HepG2 (cell line): ENCODE results near the gene OR52N4. TPM values are rescaled to one million over a fixed set of nuclear protein-coding genes. Genes with fewer than 3 reads are reported as not detected.

Experiments
- ATAC-seq: fragments of 200-7000 bp; cut with Tn5 transposase; 3 replicates; pipeline ENCODE4 v1.9.1; 2020; ENCODE audit warnings: mild to moderate bottlenecking, moderate library complexity
- BruUV-seq: library from RNA; stranded (reverse); fragments of 400-500 nt; replicated peaks from 2 replicates; lab custom pipeline; 2021; lab: Mats Ljungman, UMichigan
- CTCF ChIA-PET: fragments of 300-600 bp; formaldehyde crosslinking; extraction: SDS; loops from one replicate; lab custom pipeline; 2021; ENCODE audit warnings: low total read pairs, inconsistent platforms, low intra/inter-chr PET ratio; lab: Yijun Ruan, JAX
- POLR2A ChIA-PET: fragments of 350-600 bp; sonication (Branson Sonifier 250); formaldehyde crosslinking; loops from one replicate; lab custom pipeline; 2020; ENCODE audit warnings: antibody characterized with exemption, inconsistent platforms; lab: Yijun Ruan, JAX
- DNase-seq: peaks from one replicate; pipeline ENCODE4 v3.0.0-alpha.2; 2015; ENCODE audit warnings: low spot score
- FAIRE-seq: peaks from 3 replicates; lab custom pipeline; 2011; peaks lifted over from hg19 to GRCh38; lab: Jason Lieb, UNC
- H2AFZ ChIP-seq: one replicate; pipeline ENCODE4 v1.6.1; 2011; ENCODE audit warnings: low read length, inconsistent platforms
- H3K27ac ChIP-seq: fragments of 300-600 bp; 3 replicates; pipeline ENCODE4 v1.8.0; 2011; ENCODE audit warnings: mixed run types, mild to moderate bottlenecking, mixed read lengths, low read length, inconsistent platforms; ENCODE audit not compliant: insufficient read depth; ENCODE audit errors: extremely low read length
- H3K27me3 ChIP-seq, 2 experiments: fragments of 200-600 bp in 1 of 2; 2 replicates in 1 of 2; 3 replicates in 1 of 2; pipeline versions ENCODE4 v1.6.0 to v1.8.0; 2011; ENCODE audit warnings: low read length in 2 of 2, mild to moderate bottlenecking in 2 of 2, moderate library complexity in 2 of 2, inconsistent platforms in 1 of 2; ENCODE audit not compliant: insufficient read depth in 2 of 2, control insufficient read depth in 1 of 2
- H3K36me3 ChIP-seq, 2 experiments: fragments of 200-600 bp in 1 of 2; replicated peaks in 1 of 2; 2 replicates in 1 of 2; 3 replicates in 1 of 2; pipeline versions ENCODE4 v1.5.1 to v1.8.0; 2011; ENCODE audit warnings: low read length in 2 of 2, inconsistent platforms in 1 of 2; ENCODE audit not compliant: insufficient read depth in 2 of 2, control insufficient read depth in 1 of 2
- H3K4me1 ChIP-seq: 2 replicates; pipeline ENCODE4 v1.5.1; 2012; ENCODE audit warnings: low read length, inconsistent platforms; ENCODE audit not compliant: insufficient read depth
- H3K4me2 ChIP-seq: 2 replicates; pipeline ENCODE4 v1.6.0; 2011; ENCODE audit warnings: low read depth, low read length, inconsistent platforms
- H3K4me3 ChIP-seq, 3 experiments: fragments of 200-600 bp in 1 of 3; sonication (generic), shearing (Covaris generic) in 1 of 3; replicated peaks in 1 of 3; 2 replicates each; pipeline ENCODE4 v1.5.1; 2011 to 2016; ENCODE audit warnings: low read length in 3 of 3, inconsistent platforms in 2 of 3, low read depth in 2 of 3, mild to moderate bottlenecking in 2 of 3, control low read depth in 1 of 3, mixed read lengths in 1 of 3; ENCODE audit not compliant: insufficient read depth in 1 of 3
- H3K79me2 ChIP-seq: one replicate; pipeline ENCODE4 v1.6.1; 2011; ENCODE audit warnings: low read length, inconsistent platforms; ENCODE audit not compliant: insufficient read depth
- H3K9ac ChIP-seq: 2 replicates; pipeline ENCODE4 v1.6.0; 2011; ENCODE audit warnings: mild to moderate bottlenecking, low read depth, low read length, inconsistent platforms; ENCODE audit not compliant: insufficient read depth
- H3K9me3 ChIP-seq: 2 replicates; pipeline ENCODE4 v1.5.1; 2012; ENCODE audit warnings: mild to moderate bottlenecking, low read length
- H4K20me1 ChIP-seq: 2 replicates; pipeline ENCODE4 v1.6.0; 2011; ENCODE audit warnings: inconsistent platforms, mild to moderate bottlenecking, low read length, moderate library complexity; ENCODE audit not compliant: insufficient read depth
- NAIF1 ChIP-seq: sonication (generic); formaldehyde crosslinking; IDR thresholded peaks from 2 replicates; pipeline ENCODE4 v1.5.0; 2020; ENCODE audit warnings: mild to moderate bottlenecking, missing genetic modification reagents, borderline replicate concordance
- SALL1 ChIP-seq: sonication (generic); formaldehyde crosslinking; IDR thresholded peaks from 2 replicates; pipeline ENCODE4 v1.8.0; 2022; ENCODE audit warnings: mild to moderate bottlenecking, missing genetic modification reagents
- THRA ChIP-seq: sonication (generic); formaldehyde crosslinking; IDR thresholded peaks from 2 replicates; pipeline ENCODE4 v1.4.0; 2020; ENCODE audit warnings: missing genetic modification reagents, borderline replicate concordance
- ZBTB21 ChIP-seq: sonication (generic); formaldehyde crosslinking; IDR thresholded peaks from 2 replicates; pipeline ENCODE4 v1.4.0; 2020; ENCODE audit warnings: missing genetic modification reagents
- ZNF512B ChIP-seq: sonication (generic); formaldehyde crosslinking; IDR thresholded peaks from 2 replicates; pipeline ENCODE4 v1.5.1; 2020; ENCODE audit warnings: missing genetic modification reagents, mild to moderate bottlenecking, borderline replicate concordance
- ZNF773 ChIP-seq: sonication (generic); formaldehyde crosslinking; IDR thresholded peaks from 2 replicates; pipeline ENCODE4 v1.4.0; 2020; ENCODE audit warnings: missing genetic modification reagents, borderline replicate concordance
- WGBS: methylation state at CpG from one replicate; pipeline ENCODE4 v1.1.6; 2017; ENCODE audit warnings: low lambda C conversion rate; 5-methylcytosine and 5-hydroxymethylcytosine counted together
- in situ Hi-C: cut with HindIII; loops from 2 replicates; pipeline ENCODE4 v1.10.0; 2017; ENCODE audit warnings: low pct_unique_long_range_greater_than_20kb; ENCODE audit not compliant: extremely low pct_ligation_motif_present
- intact Hi-C: fragments of 100-400 bp; cut with micrococcal nuclease; formaldehyde crosslinking; loops from one replicate; pipeline ENCODE4 v1.10.0; 2022; ENCODE audit not compliant: unreplicated experiment
- polyA plus RNA-seq, 8 experiments: library from polyadenylated mRNA; depleted of rRNA in 3 of 8; stranded (reverse) in 7 of 8; unstranded in 1 of 8; fragments of >200 nt; fragmentation: Illumina TruSeq in 4 of 8; extraction: Trizol in 4 of 8; gene quantifications; 2 replicates each; pipeline versions ENCODE4 v1.2.1 to v1.2.3, GENCODE V29; 2011 to 2016; ENCODE audit warnings: low read depth in 4 of 8, missing spikeins in 1 of 8, mixed read lengths in 1 of 8; ENCODE audit not compliant: insufficient read depth in 1 of 8
- total RNA-seq, 5 experiments: library from RNA; depleted of rRNA; stranded (reverse); fragments of >200 nt; fragmentation: Illumina TruSeq; extraction: Trizol; gene quantifications; 2 replicates each; pipeline ENCODE4 v1.2.3, GENCODE V29; 2016; ENCODE audit warnings: low read depth in 1 of 5

The OR52N4 gene
- total and polyA plus RNA-seq, 2 of the 13 experiments (the other 11 are each of a cell fraction or from before 2014, with no cell fraction given) = 0.09 to 0.30 TPM

GRCh38 chr11:5753943-5754342 is at the start of gene OR52N4 (continued):
- TF ChIP-seq SALL1 (CRISPR knock-in tag) = no peak

- H3K27ac ChIP-seq = no peak overlapping the region
- H3K9ac ChIP-seq = no peak overlapping the region
- DNase-seq (no peak), ATAC-seq (no peak), FAIRE-seq (no peak)
- intact Hi-C loops = no loop called here
- no peaks in the 10 kb centered on the region for H3K4me1 ChIP-seq
- TF ChIP-seq ZNF773 (CRISPR knock-in tag) = no peak
- TF ChIP-seq ZNF512B (CRISPR knock-in tag) = no peak
- no peak for TF ChIP-seq ZBTB21 (CRISPR knock-in tag)
- no peak for TF ChIP-seq NAIF1
- TF ChIP-seq THRA (CRISPR knock-in tag) = no peak
- no peaks in the 10 kb centered on the region for H3K9me3 ChIP-seq
- ChIA-PET CTCF (no interaction called here), POLR2A (no interaction called here)
- WGBS = 75% methylated on average over 4 of the region's 4 CpGs
- in situ Hi-C loops = no loop called here
- no peaks in the 10 kb centered on the region for H4K20me1 ChIP-seq
- BruUV-seq = no TSS peak
- H2AFZ ChIP-seq = no peak overlapping the region
- H3K4me3 ChIP-seq = no peak overlapping the region
- H3K79me2 ChIP-seq = no peaks in the 10 kb centered on the region
- H3K4me2 ChIP-seq = no peak overlapping the region
- no peaks in the 10 kb centered on the region for H3K27me3 ChIP-seq
- no peaks in the 10 kb centered on the region for H3K36me3 ChIP-seq
Measured at GRCh38 chr11:5705688-5706087, 48.4 kb upstream of the OR52N4 start.
